ENCODE measurements around the gene DOK6. TPM values are rescaled to one million over a fixed set of nuclear protein-coding genes. Genes with fewer than 3 reads are reported as not detected.

DOK6 gene
- polyA plus RNA-seq, 1 experiment, result 0.55 TPM

DNA sequence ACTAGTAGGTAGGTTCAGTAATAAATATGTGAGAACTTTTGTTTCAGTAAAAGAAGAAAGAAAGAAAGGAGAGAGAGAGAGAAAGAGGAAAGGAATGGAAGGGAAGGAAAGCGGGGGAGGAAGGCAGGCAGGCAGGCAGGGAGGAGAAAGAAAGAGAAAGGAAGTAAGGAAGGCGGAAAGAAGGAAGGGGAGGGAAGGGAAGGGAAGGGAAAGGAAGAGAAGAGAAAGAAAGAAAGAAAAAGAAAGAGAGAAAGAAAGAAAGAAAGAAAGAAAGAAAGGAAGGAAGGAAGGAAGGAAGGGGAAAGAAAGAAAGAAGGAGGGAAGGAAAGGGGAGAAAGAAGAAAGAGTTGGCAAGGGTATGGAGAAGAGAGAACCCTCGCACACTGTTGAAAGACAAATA is 479.4 kb downstream of the DOK6 start:
- Histone ChIP-seq H3K36me3 (ENCODE audit: control insufficient read depth, insufficient read depth, low read length) (no peaks in the 10 kb centered on the region), H3K4me3 (ENCODE audit: low read depth, low read length) (no peak overlapping the region), H3K27me3 (ENCODE audit: control insufficient read depth, insufficient read depth, low read length) (no peaks in the 10 kb centered on the region)
- TF ChIP-seq, protein P1, sequence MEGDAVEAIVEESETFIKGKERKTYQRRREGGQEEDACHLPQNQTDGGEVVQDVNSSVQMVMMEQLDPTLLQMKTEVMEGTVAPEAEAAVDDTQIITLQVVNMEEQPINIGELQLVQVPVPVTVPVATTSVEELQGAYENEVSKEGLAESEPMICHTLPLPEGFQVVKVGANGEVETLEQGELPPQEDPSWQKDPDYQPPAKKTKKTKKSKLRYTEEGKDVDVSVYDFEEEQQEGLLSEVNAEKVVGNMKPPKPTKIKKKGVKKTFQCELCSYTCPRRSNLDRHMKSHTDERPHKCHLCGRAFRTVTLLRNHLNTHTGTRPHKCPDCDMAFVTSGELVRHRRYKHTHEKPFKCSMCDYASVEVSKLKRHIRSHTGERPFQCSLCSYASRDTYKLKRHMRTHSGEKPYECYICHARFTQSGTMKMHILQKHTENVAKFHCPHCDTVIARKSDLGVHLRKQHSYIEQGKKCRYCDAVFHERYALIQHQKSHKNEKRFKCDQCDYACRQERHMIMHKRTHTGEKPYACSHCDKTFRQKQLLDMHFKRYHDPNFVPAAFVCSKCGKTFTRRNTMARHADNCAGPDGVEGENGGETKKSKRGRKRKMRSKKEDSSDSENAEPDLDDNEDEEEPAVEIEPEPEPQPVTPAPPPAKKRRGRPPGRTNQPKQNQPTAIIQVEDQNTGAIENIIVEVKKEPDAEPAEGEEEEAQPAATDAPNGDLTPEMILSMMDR (IDR thresholded peaks at IDR 0.05; ENCODE audit: insufficient read depth, low read depth, low read length), result no peak
- CTCF ChIA-PET, result no interaction called here
- POLR2A ChIA-PET, result interaction anchor here (0.5 kb wide), 1 partner anchor 146 kb away, joined by 3 read pairs; no protein-coding TSS in a partner anchor
- DNase-seq (ENCODE audit: low read depth), result no peak

- no peak overlapping the region for H3K4me3 ChIP-seq (ENCODE audit: low read depth, low read length)
- DNase-seq (ENCODE audit: low read depth), result no peak
- TF ChIP-seq, protein P1 (IDR thresholded peaks at IDR 0.05; ENCODE audit: insufficient read depth, low read depth, low read length), result no peak
Measured at GRCh38 chr18:69882965-69883668, 482.4 kb downstream of the DOK6 start.

DNA sequence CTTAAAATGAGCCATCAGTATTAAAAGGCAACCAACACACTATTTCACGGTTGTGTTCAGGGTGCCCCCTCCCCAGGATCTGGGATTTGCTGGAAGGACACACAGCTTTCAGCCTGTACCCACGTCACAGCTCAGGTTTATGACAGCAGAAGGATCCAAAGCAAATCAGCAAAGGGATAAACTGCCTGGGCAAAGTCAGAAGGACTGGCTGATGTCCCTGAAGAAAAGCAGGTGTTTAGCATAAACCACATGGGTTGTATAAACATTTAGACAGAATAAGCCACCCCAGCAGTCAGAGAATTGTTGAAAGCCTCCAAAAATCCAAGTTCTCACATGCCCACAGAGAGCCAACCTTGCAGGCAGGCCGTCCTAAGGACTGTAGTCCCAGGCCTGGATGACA is 483.1 kb downstream of the DOK6 start:
- Histone ChIP-seq H3K27me3 (ENCODE audit: control insufficient read depth, insufficient read depth, low read length) (no peaks in the 10 kb centered on the region), H3K36me3 (ENCODE audit: control insufficient read depth, insufficient read depth, low read length) (no peaks in the 10 kb centered on the region), H3K4me3 (ENCODE audit: low read depth, low read length) (no peak overlapping the region)
- CTCF ChIA-PET, result no interaction called here
- no peak for DNase-seq (ENCODE audit: low read depth)
- TF ChIP-seq, protein P1 (IDR thresholded peaks at IDR 0.05; ENCODE audit: insufficient read depth, low read depth, low read length), result no peak
- POLR2A ChIA-PET, result no interaction called here

More at GRCh38 chr18:69882965-69883668, 482.4 kb downstream of the DOK6 start:
- Histone ChIP-seq H3K27me3 (ENCODE audit: control insufficient read depth, insufficient read depth, low read length) (no peaks in the 10 kb centered on the region), H3K36me3 (ENCODE audit: control insufficient read depth, insufficient read depth, low read length) (no peaks in the 10 kb centered on the region)
- CTCF ChIA-PET, result no interaction called here
- POLR2A ChIA-PET, result no interaction called here

GRCh38 chr18:69885355-69885754 is 484.7 kb downstream of the DOK6 start:
- no peak for DNase-seq (ENCODE audit: low read depth)
- CTCF ChIA-PET, result no interaction called here
- Histone ChIP-seq H3K4me3 (ENCODE audit: low read depth, low read length) (no peak overlapping the region), H3K27me3 (ENCODE audit: control insufficient read depth, insufficient read depth, low read length) (no peaks in the 10 kb centered on the region), H3K36me3 (ENCODE audit: control insufficient read depth, insufficient read depth, low read length) (no peaks in the 10 kb centered on the region)
- POLR2A ChIA-PET, result no interaction called here
- TF ChIP-seq, protein P1 (IDR thresholded peaks at IDR 0.05; ENCODE audit: insufficient read depth, low read depth, low read length), result no peak

GRCh38 chr18:69885841-69886531 is 485.3 kb downstream of the DOK6 start:
- CTCF ChIA-PET, result no interaction called here
- Histone ChIP-seq H3K36me3 (ENCODE audit: control insufficient read depth, insufficient read depth, low read length) (no peaks in the 10 kb centered on the region), H3K27me3 (ENCODE audit: control insufficient read depth, insufficient read depth, low read length) (no peaks in the 10 kb centered on the region), H3K4me3 (ENCODE audit: low read depth, low read length) (no peak overlapping the region)
- TF ChIP-seq, protein P1 (IDR thresholded peaks at IDR 0.05; ENCODE audit: insufficient read depth, low read depth, low read length), result no peak
- POLR2A ChIA-PET, result no interaction called here
- DNase-seq (ENCODE audit: low read depth), result no peak
